NCI-H526 (cell line): ENCODE data around the gene ADAM12.

Experiments
- DNase-seq, 2 experiments: peaks; one replicate each; lab custom pipeline; 2025; lab: John Stamatoyannopoulos, UW

The ADAM12 gene

GRCh38 chr10:126013489-126014281, 374.6 kb downstream of the ADAM12 start:
- no peak for DNase-seq

GRCh38 chr10:126012485-126012884, 375.8 kb downstream of the ADAM12 start:
- no peak for DNase-seq

GRCh38 chr10:126011995-126012394, 376.3 kb downstream of the ADAM12 start:
- no peak for DNase-seq

GRCh38 chr10:126009650-126010049, 378.6 kb downstream of the ADAM12 start:
- DNase-seq = no peak

GRCh38 chr10:126006906-126007305, 381.4 kb downstream of the ADAM12 start:
- DNase-seq = no peak

GRCh38 chr10:126006264-126006663, 382.0 kb downstream of the ADAM12 start:
- no peak for DNase-seq

GRCh38 chr10:126004752-126005151, 383.5 kb downstream of the ADAM12 start:
- DNase-seq = no peak

GRCh38 chr10:126001576-126001975, 386.7 kb downstream of the ADAM12 start:
- DNase-seq = no peak

- DNase-seq = no peak
Measured at GRCh38 chr10:125999694-126000093, 388.6 kb downstream of the ADAM12 start.

GRCh38 chr10:125997586-125997985, 390.7 kb downstream of the ADAM12 start:
- no peak for DNase-seq

- DNase-seq = no peak
Measured at GRCh38 chr10:125995726-125996304, 392.5 kb downstream of the ADAM12 start.

GRCh38 chr10:125994601-125995000, 393.7 kb downstream of the ADAM12 start:
- DNase-seq = no peak

- no peak for DNase-seq
Measured at GRCh38 chr10:125992254-125992653, 396.0 kb downstream of the ADAM12 start.

- peak; percentile 23 to 25 for DNase-seq
Measured at GRCh38 chr10:125991392-125991791, 396.9 kb downstream of the ADAM12 start.

GRCh38 chr10:125990974-125991373, 397.3 kb downstream of the ADAM12 start:
- no peak for DNase-seq

GRCh38 chr10:125989791-125990190, 398.5 kb downstream of the ADAM12 start:
- no peak for DNase-seq

GRCh38 chr10:125985557-125986240, 402.6 kb downstream of the ADAM12 start:
- no peak for DNase-seq

GRCh38 chr10:125984865-125985495, 403.3 kb downstream of the ADAM12 start:
- no peak for DNase-seq

GRCh38 chr10:125984346-125984745, 403.9 kb downstream of the ADAM12 start:
- no peak for DNase-seq

GRCh38 chr10:125983656-125984055, 404.6 kb downstream of the ADAM12 start:
- DNase-seq = no peak

- no peak for DNase-seq
Measured at GRCh38 chr10:125983161-125983560, 405.1 kb downstream of the ADAM12 start.

GRCh38 chr10:125982260-125982948, 405.9 kb downstream of the ADAM12 start:
- peak; percentile 5 to 50 for DNase-seq
